ENCODE results near the gene GPAM.

The GPAM gene

DNA sequence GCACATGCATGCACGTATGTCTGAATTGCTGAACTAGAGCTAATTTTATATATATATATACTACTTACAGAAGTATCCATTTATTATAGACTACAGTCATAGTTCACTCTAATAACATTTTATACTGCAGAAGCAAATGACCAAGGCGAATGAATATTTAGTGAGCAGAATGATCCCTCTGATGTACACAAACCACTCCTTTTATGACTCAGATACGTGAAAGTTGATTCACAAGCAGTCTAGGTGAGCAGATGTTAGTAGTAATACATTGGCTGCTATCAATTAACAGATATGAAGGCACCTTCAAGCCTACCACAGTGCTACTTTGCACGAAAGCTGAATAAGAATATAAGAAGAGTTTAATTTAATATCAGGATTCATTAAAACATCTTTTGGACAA lies 10.4 kb downstream of the GPAM start:
- Histone ChIP-seq H3K27me3 (ENCODE audit: insufficient read depth, low read depth) (no peaks in the 10 kb centered on the region), H3K9ac (no peak overlapping the region), H3K4me2 (no peak overlapping the region), H3K36me3 (ENCODE audit: insufficient read depth) (no peaks in the 10 kb centered on the region; the same call in 1 of the 2 replicates), H3K4me1 (ENCODE audit: low read depth, poor library complexity, severe bottlenecking) (no peaks in the 10 kb centered on the region), H3K79me2 (ENCODE audit: insufficient read depth, low read depth) (no peaks in the 10 kb centered on the region), H2AFZ (ENCODE audit: low read depth) (no peak overlapping the region), H4K20me1 (ENCODE audit: insufficient read depth) (no peaks in the 10 kb centered on the region), H3K27ac (no peak overlapping the region), H3K4me3 (IDR thresholded peaks at IDR 0.05; ENCODE audit: insufficient read depth, low read depth, low read length) (no peak overlapping the region)
- TF ChIP-seq, protein P1, sequence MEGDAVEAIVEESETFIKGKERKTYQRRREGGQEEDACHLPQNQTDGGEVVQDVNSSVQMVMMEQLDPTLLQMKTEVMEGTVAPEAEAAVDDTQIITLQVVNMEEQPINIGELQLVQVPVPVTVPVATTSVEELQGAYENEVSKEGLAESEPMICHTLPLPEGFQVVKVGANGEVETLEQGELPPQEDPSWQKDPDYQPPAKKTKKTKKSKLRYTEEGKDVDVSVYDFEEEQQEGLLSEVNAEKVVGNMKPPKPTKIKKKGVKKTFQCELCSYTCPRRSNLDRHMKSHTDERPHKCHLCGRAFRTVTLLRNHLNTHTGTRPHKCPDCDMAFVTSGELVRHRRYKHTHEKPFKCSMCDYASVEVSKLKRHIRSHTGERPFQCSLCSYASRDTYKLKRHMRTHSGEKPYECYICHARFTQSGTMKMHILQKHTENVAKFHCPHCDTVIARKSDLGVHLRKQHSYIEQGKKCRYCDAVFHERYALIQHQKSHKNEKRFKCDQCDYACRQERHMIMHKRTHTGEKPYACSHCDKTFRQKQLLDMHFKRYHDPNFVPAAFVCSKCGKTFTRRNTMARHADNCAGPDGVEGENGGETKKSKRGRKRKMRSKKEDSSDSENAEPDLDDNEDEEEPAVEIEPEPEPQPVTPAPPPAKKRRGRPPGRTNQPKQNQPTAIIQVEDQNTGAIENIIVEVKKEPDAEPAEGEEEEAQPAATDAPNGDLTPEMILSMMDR (conservative IDR thresholded peaks at IDR 0.05; ENCODE audit: low read depth, low read length): no peak

DNA sequence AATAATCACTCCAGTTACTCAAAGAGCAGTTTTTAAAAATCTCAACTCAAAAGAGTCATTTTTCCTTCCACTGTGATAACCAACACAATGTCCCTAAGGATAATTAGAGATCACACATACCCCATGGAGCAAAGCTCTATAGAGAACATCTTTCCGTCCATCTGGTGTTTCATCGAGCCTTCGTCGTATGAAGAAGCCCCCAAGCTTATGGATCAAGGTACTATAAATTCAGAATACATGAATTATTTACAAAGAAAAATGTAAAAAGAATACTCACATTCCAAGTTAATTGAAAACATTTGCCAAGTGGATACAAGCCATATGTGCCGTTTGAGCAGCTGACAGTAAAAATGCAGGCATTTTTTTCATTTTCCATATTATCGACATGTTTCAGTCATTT lies 14.8 kb downstream of the GPAM start:
- TF ChIP-seq, protein P1 (conservative IDR thresholded peaks at IDR 0.05; ENCODE audit: low read depth, low read length): no peak
- H4K20me1 ChIP-seq (ENCODE audit: insufficient read depth): no peaks in the 10 kb centered on the region
- no peak overlapping the region for H3K4me3 ChIP-seq (IDR thresholded peaks at IDR 0.05; ENCODE audit: insufficient read depth, low read depth, low read length)
- H3K36me3 ChIP-seq (ENCODE audit: insufficient read depth): no peaks in the 10 kb centered on the region; the same call in 1 of the 2 replicates
- H3K4me2 ChIP-seq: no peak overlapping the region
- H3K79me2 ChIP-seq (ENCODE audit: insufficient read depth, low read depth): no peaks in the 10 kb centered on the region
- no peaks in the 10 kb centered on the region for H3K4me1 ChIP-seq (ENCODE audit: low read depth, poor library complexity, severe bottlenecking)
- H3K27me3 ChIP-seq (ENCODE audit: insufficient read depth, low read depth): no peaks in the 10 kb centered on the region
- H3K27ac ChIP-seq: no peak overlapping the region
- no peak overlapping the region for H2AFZ ChIP-seq (ENCODE audit: low read depth)
- H3K9ac ChIP-seq: no peak overlapping the region

DNA sequence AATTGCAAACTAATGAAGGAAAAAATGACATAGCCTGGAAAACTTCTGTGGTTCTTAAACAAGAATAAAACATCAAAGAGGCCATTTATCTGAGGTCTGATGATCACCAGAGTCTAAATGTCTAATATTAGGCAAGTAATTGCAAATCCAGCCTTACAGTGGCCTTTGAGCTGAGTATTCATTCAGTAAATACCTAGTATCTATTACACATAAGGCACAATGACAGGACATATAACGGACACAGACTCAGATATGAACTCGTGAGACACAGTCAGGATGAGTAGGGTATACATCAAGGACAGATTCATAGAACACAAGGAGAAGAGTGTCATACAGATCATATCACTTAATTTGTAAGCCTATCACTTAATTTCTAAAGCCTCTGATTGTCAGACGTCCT lies 16.8 kb downstream of the GPAM start:
- Histone ChIP-seq H3K4me3 (IDR thresholded peaks at IDR 0.05; ENCODE audit: insufficient read depth, low read depth, low read length) (no peak overlapping the region), H3K4me1 (ENCODE audit: low read depth, poor library complexity, severe bottlenecking) (no peaks in the 10 kb centered on the region), H3K79me2 (ENCODE audit: insufficient read depth, low read depth) (no peaks in the 10 kb centered on the region), H3K9ac (no peak overlapping the region), H2AFZ (ENCODE audit: low read depth) (no peak overlapping the region), H3K27ac (no peak overlapping the region), H3K27me3 (ENCODE audit: insufficient read depth, low read depth) (no peaks in the 10 kb centered on the region), H4K20me1 (ENCODE audit: insufficient read depth) (no peaks in the 10 kb centered on the region), H3K36me3 (ENCODE audit: insufficient read depth) (no peaks in the 10 kb centered on the region; the same call in 1 of the 2 replicates), H3K4me2 (no peak overlapping the region)
- TF ChIP-seq, protein P1 (conservative IDR thresholded peaks at IDR 0.05; ENCODE audit: low read depth, low read length): no peak

DNA sequence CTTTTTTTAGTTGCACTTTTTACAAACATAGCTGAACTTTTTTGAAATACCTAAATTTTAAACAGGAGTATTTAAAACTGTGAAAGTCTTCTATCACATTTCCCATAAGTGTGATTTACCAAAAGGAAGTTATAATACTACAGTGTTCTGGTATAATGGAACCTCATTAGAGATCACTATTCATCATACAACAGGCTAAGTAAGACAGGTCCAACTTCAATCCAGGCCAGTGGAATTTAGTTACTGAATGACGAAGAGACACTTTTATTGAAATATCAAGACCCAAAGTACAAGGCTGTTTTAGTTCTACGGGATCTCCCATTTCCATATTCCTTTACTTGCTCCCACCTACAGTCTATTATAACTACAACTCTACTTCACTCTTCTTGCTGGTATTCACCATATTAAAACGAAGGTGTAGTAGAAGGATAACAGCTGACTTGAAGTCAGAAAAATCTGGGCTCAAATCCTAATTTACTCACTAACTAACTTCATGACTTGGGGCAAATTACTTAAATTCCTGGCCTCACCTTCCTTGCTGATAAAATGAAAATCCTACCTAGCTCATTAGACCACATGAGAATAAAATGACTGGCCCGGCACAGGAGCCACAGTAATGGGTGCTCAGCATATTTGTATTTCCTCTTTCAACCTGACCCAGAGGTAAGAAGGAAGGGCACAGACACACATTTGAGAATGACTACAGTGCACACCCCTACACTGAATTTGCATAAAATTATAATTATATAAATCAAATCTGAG lies 21.6 kb downstream of the GPAM start:
- Histone ChIP-seq H3K4me3 (IDR thresholded peaks at IDR 0.05; ENCODE audit: insufficient read depth, low read depth, low read length) (no peak overlapping the region), H3K27ac (no peak overlapping the region), H4K20me1 (ENCODE audit: insufficient read depth) (no peaks in the 10 kb centered on the region), H3K4me2 (no peak overlapping the region), H3K9ac (no peak overlapping the region), H2AFZ (ENCODE audit: low read depth) (no peak overlapping the region), H3K36me3 (ENCODE audit: insufficient read depth) (no peaks in the 10 kb centered on the region), H3K79me2 (ENCODE audit: insufficient read depth, low read depth) (no peaks in the 10 kb centered on the region), H3K27me3 (ENCODE audit: insufficient read depth, low read depth) (no peaks in the 10 kb centered on the region), H3K4me1 (ENCODE audit: low read depth, poor library complexity, severe bottlenecking) (no peaks in the 10 kb centered on the region)
- TF ChIP-seq, protein P1 (conservative IDR thresholded peaks at IDR 0.05; ENCODE audit: low read depth, low read length): no peak

Measured in KMS-11 (cell line).